Activated T-cell treated with anti-CD3 and anti-CD28 coated beads, Interleukin-2, amount 50 U/mL, for 72 hours (primary cell): ENCODE data around the gene RASA3. TPM values are rescaled to one million over a fixed set of nuclear protein-coding genes. Genes with fewer than 3 reads are reported as not detected.

Experiments used
- ATAC-seq, 2 donors: fragments of 150-1000 bp; cut with Tn5 transposase; replicated peaks in 1 of 2; 2 replicates each; pipeline ENCODE4 v1.10.0; 2021; ENCODE audit warnings: moderate library complexity in 2 of 2, mild to moderate bottlenecking in 1 of 2
- DNase-seq, 2 donors: peaks; one replicate each; pipeline ENCODE4 v3.0.0; 2021 to 2022; ENCODE audit warnings: mixed read lengths in 1 of 2
- H3K27ac Mint-ChIP-seq: one replicate; pipeline ENCODE4 v1.8.0; 2022; ENCODE audit warnings: mild to moderate bottlenecking, moderate library complexity, mixed read lengths
- H3K27me3 Mint-ChIP-seq: one replicate; pipeline ENCODE4 v1.8.0; 2022; ENCODE audit warnings: low read depth, mixed read lengths
- H3K36me3 Mint-ChIP-seq, 2 donors: one replicate each; pipeline ENCODE4 v1.8.0; 2022; ENCODE audit warnings: mixed read lengths in 2 of 2, mild to moderate bottlenecking in 1 of 2; ENCODE audit not compliant: insufficient read depth in 2 of 2
- H3K4me1 Mint-ChIP-seq: one replicate; pipeline ENCODE4 v1.8.0; 2022; ENCODE audit warnings: low read depth, mixed read lengths
- H3K4me3 Mint-ChIP-seq, 2 donors: one replicate each; pipeline ENCODE4 v1.8.0; 2022; ENCODE audit warnings: mild to moderate bottlenecking in 2 of 2, mixed read lengths in 2 of 2, moderate library complexity in 2 of 2
- H3K9me3 Mint-ChIP-seq, 2 donors: one replicate each; pipeline ENCODE4 v1.8.0; 2022; ENCODE audit warnings: mixed read lengths in 2 of 2
- total RNA-seq, 2 donors: library from RNA; stranded (reverse); gene quantifications; one replicate each; pipeline ENCODE4 v1.2.3, GENCODE V29; 2022

The RASA3 gene
- total RNA-seq, 2 donors from 2014 or later, result 39.2 to 48.9 TPM

DNA sequence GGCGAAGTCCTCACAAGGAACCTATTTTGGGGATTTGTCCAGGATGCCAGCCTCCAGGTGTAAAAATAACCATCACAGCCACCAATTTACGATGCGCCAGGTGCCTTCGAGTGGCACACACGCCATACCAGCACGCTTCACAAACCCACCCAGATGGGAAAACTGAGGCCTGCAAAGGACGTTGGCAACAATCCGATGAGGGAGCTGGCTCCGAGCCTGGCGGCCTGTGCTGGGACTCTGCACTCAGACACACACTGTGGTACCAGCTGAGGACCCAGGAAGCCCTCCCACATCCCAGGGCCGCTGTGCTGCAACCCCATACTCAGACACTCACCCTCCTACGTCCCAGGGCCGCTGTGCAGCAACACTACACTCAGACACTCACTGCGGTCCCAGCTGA, 93.5 kb downstream of the RASA3 start:
- DNase-seq, result no peak
- Mint-ChIP-seq H3K4me3 (no peak overlapping the region), H3K27ac (no peak overlapping the region), H3K4me1 (peaks cover 14% of the 10 kb centered on the region), H3K9me3 (no peaks in the 10 kb centered on the region), H3K27me3 (no peaks in the 10 kb centered on the region), H3K36me3 (peaks cover 0 to 2% of the 10 kb centered on the region in 2 donors)
- no peak for ATAC-seq

DNA sequence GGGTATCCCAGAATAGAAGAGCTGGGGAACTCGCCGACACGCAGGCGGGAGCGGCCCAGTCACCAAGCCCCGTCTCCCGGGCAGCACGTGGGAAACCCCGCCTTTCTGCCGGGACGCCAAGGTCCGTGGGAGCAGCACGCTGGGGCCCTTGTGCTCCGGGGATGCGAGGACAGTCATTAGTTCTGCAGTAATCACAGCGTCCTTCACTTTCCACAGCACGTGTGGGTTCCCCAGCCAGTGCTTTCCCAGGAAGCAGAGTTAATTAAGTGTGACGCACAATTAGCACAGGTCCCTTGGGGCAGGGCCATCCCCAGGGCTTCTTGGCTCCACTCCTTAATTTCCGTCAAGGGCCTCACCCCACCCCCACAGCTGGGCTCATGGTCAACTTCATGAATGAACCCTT, 94.2 kb downstream of the RASA3 start:
- no peak overlapping the region for H3K4me3 Mint-ChIP-seq
- no peaks in the 10 kb centered on the region for H3K27me3 Mint-ChIP-seq
- peaks cover 11% of the 10 kb centered on the region for H3K4me1 Mint-ChIP-seq
- no peaks in the 10 kb centered on the region for H3K9me3 Mint-ChIP-seq
- ATAC-seq (no peak), DNase-seq (no peak)
- H3K27ac Mint-ChIP-seq, result no peak overlapping the region
- peaks cover 0 to 2% of the 10 kb centered on the region in 2 donors for H3K36me3 Mint-ChIP-seq

DNA sequence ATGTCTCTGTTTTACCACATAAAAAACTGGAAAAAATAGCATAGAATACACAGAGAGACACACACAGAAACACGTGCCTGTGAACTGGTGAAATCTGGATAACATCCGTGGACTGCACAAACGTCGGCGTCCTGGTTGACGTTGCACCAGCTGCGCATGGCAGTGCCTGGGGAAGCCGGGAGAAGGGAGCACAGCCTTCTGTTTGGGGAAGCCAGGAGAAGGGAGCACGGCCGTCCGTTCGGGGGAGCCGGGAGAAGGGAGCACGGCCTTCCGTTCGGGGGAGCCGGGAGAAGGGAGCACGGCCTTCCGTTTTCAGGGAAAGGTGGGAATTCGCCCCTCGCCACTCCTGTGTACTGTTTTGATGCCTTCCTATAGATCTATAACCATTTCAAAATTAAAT, 94.7 kb downstream of the RASA3 start:
- Mint-ChIP-seq H3K9me3 (no peaks in the 10 kb centered on the region), H3K4me3 (no peak overlapping the region), H3K36me3 (peaks cover 0 to 2% of the 10 kb centered on the region in 2 donors), H3K27ac (peak overlapping the region; percentile 13), H3K4me1 (peaks cover 6% of the 10 kb centered on the region), H3K27me3 (no peaks in the 10 kb centered on the region)
- DNase-seq (no peak), ATAC-seq (no peak)

DNA sequence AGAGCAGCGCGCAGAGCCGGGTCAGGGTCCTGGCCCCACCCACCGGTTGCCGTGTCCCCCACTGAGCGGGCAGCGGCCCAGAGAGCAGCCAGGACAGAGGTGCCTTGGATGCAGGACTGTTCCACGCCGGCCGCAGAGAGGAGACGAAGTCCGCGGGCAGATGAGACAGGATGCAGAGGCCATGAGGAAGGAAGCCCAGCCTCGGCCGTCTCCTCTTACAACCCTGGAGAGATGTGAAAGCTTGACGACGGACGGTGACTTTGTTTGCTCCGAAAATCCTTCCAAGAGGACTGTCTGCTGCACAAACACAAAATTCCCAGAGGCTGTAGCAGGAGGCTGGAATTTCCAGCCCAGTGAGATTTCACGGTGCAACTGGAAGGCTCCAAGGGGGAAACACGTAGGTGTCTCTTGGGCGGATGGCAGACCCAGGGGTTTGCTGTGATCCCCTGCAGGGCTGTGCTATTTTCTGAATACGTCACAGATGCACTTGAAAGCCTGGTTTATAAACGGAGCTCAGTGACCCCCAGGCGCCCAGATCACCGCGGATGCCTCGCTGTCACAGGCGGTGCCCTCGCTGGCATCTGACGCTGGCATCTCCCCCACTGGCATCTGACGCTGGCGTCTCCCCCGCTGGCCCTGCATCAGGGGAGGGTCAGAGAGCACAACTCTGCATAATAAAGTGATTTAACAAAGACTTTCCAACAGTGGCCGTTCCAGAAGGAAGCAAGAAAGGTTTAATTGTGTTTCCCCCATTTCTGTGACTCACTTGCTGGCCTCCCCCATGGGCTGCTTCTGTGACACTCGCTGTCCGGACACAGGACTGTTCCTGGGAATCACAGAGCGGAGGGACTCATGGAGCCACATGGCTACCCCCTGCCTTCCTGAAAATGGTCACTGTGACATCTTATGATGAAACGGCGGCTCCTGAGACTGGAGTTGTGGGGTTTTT, 96.6 kb downstream of the RASA3 start:
- Mint-ChIP-seq H3K9me3 (peaks cover 0 to 6% of the 10 kb centered on the region in 2 donors), H3K4me1 (peaks cover 6% of the 10 kb centered on the region), H3K36me3 (peaks cover 6 to 12% of the 10 kb centered on the region in 2 donors), H3K27me3 (no peaks in the 10 kb centered on the region), H3K27ac (peak overlapping the region; percentile 15), H3K4me3 (no peak overlapping the region)
- no peak for DNase-seq
- no peak for ATAC-seq

DNA sequence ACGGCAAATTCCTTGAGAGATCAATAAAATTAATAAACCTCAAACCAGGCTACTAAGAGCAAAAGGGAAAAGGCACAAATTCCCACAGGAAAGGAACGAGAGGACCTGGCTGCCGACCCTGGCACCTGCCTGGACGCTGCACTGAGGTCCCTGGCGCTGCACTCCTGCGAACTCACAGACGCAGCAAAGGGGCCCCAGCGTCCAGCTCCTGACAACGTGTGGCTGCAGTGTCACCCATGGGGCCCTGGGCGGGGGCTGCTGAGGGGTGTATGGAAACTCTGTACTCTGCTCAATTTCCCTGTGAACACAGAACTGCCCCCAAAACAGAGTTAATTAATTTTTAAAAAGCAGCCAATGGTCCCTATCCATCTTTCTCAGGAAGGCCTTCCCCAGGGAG, 97.2 kb downstream of the RASA3 start:
- Mint-ChIP-seq H3K27me3 (no peaks in the 10 kb centered on the region), H3K27ac (no peak overlapping the region), H3K9me3 (peaks cover 0 to 6% of the 10 kb centered on the region in 2 donors), H3K36me3 (peaks cover 10 to 14% of the 10 kb centered on the region in 2 donors), H3K4me3 (no peak overlapping the region), H3K4me1 (peaks cover 11% of the 10 kb centered on the region)
- no peak for DNase-seq
- no peak for ATAC-seq

DNA sequence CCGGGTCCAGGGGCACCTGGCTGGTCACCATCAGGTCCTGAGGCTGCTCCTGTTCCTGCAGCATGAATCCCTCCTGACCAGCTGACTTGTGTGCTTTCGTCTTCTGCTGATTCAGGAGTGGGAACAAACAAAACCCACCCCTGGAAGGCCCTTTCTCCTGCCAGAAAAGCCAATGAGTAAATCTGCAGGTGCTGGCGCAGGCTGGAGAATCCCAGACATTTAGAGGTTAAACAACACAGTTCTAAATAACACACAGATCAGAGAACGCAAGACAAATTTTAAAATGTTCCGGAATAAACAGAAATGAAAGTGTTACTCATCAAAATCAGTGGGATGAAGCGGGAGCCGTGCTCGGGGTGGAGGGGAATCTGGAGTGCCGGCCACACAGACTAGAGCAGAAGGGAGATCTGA, 97.9 kb downstream of the RASA3 start:
- DNase-seq, result no peak

DNA sequence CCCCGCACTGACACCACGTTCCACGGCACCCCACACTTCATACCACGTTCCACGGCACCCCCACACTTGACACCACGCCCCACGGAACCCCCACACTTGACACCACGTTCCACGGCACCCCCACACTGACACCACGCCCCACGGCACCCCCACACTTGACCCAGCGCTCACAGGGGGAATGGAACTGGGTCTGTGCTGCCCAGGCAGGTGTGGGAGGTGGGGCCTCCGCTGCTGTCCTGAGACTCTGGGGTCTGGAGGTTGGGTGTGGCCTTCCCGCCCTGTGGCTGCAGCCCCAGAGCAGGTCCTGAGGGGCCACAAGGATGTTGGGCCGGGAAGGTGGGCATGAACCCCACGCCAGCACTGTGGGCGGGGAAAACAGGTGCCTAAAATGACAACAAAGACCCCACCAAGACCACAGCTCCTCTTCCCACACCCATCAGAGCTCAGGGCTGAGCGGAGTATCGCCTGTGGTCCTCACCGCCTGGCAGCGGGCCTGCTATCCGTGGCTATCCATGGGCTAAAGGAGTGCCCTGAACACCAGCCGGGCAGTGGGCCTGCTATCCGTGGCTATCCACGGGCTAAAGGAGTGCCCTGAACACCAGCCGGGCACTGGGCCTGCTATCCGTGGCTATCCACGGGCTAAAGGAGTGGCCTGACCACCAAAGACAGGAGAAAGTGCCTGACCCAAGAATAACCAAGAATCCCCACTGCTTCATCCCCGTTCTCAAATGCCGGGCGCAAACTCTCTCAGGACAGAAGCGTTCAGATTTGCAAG, 98.7 kb downstream of the RASA3 start:
- H3K27ac Mint-ChIP-seq, result no peak overlapping the region
- ATAC-seq (no peak), DNase-seq (no peak)
- H3K36me3 Mint-ChIP-seq, result peaks cover 10 to 14% of the 10 kb centered on the region in 2 donors
- no peaks in the 10 kb centered on the region for H3K27me3 Mint-ChIP-seq
- H3K4me1 Mint-ChIP-seq, result peaks cover 11% of the 10 kb centered on the region
- H3K4me3 Mint-ChIP-seq, result no peak overlapping the region
- H3K9me3 Mint-ChIP-seq, result peaks cover 0 to 6% of the 10 kb centered on the region in 2 donors

More for the DNA sequence above, 97.9 kb downstream of the RASA3 start:
- H3K27me3 Mint-ChIP-seq, result no peaks in the 10 kb centered on the region
- ATAC-seq, result no peak
- H3K36me3 Mint-ChIP-seq, result peaks cover 10 to 14% of the 10 kb centered on the region in 2 donors
- H3K27ac Mint-ChIP-seq, result peak overlapping the region; percentile 83
- H3K4me1 Mint-ChIP-seq, result peaks cover 11% of the 10 kb centered on the region
- no peak overlapping the region for H3K4me3 Mint-ChIP-seq
- H3K9me3 Mint-ChIP-seq, result peaks cover 0 to 6% of the 10 kb centered on the region in 2 donors

DNA sequence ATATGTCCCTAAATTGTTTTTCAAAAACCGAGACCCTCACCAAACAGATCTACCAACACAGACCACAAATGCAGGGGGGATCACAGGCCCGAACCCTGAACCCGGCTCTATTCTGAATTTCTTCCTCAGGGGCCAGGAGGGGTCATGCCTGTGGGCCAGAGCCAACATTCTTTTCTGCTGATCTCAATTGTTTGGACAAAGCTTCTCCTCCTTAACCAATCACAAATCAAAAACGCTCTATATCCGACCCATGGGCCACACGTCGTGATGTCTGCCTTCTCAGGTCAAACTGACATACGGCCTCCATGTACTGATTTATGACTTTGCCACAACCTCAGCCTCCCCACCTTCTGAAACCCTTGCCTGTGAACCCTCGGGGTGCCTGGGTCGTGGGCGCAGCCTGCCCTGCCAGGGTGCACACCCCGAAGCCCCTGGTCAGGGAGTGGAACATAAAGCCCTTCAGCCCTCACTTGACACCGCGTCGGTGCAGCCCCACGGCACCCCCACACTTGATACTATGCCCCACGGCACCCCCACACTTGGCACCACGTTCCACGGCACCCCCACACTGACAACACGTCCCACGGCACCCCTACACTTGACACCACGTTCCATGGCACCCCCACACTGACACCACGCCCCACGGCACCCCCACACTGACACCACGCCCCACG, 100.2 kb downstream of the RASA3 start:
- Mint-ChIP-seq H3K9me3 (peaks cover 0 to 6% of the 10 kb centered on the region in 2 donors), H3K4me3 (no peak overlapping the region), H3K27me3 (no peaks in the 10 kb centered on the region), H3K4me1 (peaks cover 6% of the 10 kb centered on the region), H3K36me3 (peaks cover 11 to 14% of the 10 kb centered on the region in 2 donors), H3K27ac (no peak overlapping the region)
- DNase-seq, result no peak
- no peak for ATAC-seq

DNA sequence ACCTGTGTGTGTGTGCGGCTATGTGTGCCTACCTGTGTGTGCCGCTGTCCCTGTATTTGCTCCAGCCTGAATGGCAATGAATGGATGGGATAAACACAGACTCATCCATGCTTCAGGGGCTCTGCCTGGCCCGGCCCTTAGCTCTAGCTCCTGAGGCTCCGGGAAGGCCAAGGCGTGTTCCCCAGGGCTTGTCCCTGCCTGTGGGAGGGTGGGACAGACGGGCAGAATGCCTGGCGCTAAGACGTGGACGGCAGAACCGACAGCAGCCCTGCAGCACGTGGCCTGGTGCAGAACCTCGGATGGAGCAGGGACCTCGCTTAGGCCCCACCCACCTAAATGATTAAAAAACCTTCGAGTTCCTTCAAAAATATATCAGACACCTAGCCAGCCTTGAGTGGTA, 100.8 kb downstream of the RASA3 start:
- Mint-ChIP-seq H3K4me3 (no peak overlapping the region), H3K27ac (no peak overlapping the region), H3K4me1 (peaks cover 5% of the 10 kb centered on the region), H3K36me3 (peaks cover 11 to 16% of the 10 kb centered on the region in 2 donors), H3K27me3 (no peaks in the 10 kb centered on the region), H3K9me3 (peaks cover 0 to 6% of the 10 kb centered on the region in 2 donors)
- no peak for ATAC-seq
- no peak for DNase-seq

DNA sequence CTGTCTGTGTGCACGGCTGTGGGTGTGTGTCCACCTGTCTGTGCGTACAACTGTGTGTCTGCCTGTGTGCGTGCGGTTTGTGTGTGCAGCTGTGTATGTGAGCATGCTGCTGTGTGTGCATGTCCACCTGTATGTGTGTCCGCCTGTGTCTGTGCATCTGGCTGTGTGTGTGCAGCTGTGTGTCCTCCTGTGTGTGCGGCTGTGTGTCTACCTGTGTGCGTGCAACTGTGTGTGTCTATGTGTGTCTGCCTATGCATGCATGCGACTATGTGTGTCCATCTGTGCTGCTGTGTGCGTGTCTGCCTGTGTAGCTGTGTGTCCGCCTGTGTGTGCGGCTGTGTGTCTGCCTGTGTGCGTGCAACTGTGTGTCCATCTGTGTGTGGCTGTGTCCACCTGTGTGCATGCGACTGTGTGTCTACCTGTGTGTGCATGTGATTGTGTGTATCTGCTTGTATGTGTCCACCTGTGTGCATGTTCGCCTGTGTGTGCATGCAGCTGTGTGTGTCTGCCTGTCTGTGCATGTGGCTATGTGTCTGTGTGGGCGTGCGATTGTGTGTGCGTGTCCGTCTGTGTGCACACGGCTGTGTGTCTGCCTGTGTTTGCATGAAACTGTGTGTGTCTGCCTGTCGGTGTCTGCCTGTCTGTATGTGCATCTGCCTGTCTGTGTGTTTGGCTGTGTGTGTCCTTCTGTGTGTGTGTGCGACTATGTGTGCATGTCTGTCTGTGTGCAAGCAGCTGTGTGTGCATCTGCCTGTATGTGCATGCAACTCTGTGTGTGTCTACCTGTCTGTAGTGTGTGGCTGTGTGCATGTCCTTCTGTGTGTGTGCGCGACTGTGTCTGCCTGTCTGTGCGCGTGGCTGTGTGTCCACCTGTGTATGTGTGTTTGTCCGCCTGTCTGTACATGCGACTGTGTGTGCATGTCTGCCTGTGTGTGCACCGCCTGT, 101.5 kb downstream of the RASA3 start:
- no peak for ATAC-seq
- Mint-ChIP-seq H3K27ac (no peak overlapping the region), H3K4me1 (peaks cover 5% of the 10 kb centered on the region), H3K36me3 (peaks cover 11 to 14% of the 10 kb centered on the region in 2 donors), H3K4me3 (no peak overlapping the region), H3K27me3 (no peaks in the 10 kb centered on the region), H3K9me3 (peaks cover 0 to 6% of the 10 kb centered on the region in 2 donors)
- no peak for DNase-seq

DNA sequence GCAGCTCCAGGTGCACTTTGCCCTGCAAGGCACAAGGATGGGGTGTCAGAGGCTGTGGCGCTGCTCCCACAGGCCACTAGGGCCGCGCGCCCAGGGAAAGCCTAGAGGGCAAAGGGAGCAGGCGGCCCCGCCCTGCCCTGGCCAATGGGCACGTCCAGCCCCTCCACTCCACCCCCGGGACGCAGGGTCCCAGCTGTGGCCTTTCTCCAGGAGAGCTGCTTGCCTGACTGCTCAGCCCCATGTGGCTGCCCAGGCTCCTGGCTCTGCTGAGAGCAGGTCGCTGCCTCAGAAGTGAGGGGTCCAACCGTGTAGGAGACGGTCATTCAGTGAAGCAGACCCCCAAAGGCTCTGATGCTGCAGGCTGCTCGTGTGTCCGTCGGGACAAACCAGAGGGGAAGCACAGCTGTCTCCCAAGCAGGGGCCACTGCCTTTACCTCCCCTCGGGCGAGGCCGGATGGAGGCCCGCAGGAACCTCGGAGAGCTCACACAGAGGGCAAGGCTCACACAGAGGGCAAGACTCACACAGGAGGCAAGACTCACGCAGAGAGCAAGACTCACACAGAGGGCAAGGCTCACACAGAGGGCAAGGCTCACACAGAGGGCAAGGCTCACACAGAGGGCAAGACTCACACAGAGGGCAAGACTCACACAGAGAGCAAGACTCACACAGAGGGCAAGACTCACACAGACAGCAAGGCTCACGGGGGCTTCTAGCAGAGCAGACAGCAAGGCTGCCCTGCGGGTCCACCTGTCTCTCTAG, 102.4 kb downstream of the RASA3 start:
- H3K27ac Mint-ChIP-seq, result no peak overlapping the region
- no peak for DNase-seq
- H3K36me3 Mint-ChIP-seq, result peaks cover 11 to 15% of the 10 kb centered on the region in 2 donors
- no peak overlapping the region for H3K4me3 Mint-ChIP-seq
- H3K4me1 Mint-ChIP-seq, result peaks cover 5% of the 10 kb centered on the region
- H3K9me3 Mint-ChIP-seq, result peaks cover 0 to 6% of the 10 kb centered on the region in 2 donors
- H3K27me3 Mint-ChIP-seq, result no peaks in the 10 kb centered on the region
- ATAC-seq, result peak in 1 of 2 donors; percentile 24
